ENCODE measurements around the gene FSTL4.

Gene FSTL4

GRCh38 chr5:133260715-133261114 is 351.6 kb downstream of the FSTL4 start:
- no peak for DNase-seq (ENCODE audit: low read depth)

GRCh38 chr5:133259199-133259997 is 352.9 kb downstream of the FSTL4 start:
- DNase-seq (ENCODE audit: low read depth): no peak

DNA sequence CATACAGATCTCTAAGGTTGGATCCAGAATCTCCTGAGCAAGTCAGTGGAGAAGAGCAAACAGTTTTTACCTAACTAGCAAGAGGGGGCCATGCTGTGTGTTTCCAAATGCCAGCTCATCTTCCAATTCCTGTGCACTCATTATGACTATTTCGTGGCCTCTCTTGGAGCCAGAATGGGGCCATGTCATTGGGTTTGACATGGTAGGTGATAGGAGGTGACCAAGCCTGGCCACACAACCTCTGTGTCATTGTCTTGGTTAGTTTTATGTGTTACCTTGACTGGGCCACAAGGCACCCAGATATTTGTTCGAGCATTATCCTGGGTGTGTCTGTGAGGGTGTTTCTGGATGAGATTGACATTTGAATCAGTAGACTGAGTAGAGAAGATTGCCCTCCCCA is 354.4 kb downstream of the FSTL4 start:
- DNase-seq (ENCODE audit: low read depth): peak; percentile 8

DNA sequence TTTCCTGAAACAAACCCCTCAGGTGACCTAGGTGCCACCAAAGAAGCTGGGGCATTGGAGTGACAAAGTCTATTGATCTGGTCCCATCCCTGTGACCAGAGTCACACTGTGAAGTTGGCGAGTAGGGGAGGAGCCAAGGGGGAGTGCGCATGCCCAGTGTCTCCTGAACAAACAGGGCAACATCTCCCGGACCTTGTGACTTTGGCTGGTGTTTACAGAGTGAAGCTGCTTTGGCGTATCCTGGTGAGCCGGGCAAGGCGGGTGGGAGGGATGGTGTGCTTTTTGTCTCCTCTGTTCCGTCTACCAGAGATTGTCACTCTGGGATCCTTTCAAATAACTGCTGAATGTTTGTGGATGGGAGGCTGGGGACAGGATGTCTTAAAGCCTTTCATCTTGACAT is 356.1 kb downstream of the FSTL4 start:
- DNase-seq (ENCODE audit: low read depth): no peak

- no peak for DNase-seq (ENCODE audit: low read depth)
Measured at GRCh38 chr5:133254803-133255202, 357.5 kb downstream of the FSTL4 start.

DNA sequence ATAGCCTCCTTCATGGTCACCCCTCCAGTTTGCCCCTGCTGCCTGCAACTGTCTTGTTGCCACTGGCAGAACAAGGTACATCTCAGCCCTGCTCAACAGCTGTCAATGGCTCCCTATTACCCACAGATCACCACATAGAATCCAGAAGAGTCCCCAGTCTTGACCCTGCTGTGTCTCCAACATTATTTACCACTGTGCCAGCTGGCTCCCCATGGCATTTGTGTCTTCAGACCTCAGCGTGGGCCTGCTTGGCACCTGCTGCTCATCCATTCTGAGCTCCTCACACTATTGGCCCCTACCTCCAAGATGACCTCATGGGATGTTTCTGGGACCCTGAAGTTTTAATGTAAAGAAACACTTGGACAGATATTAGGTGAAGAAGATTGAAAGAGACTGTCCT is 358.7 kb downstream of the FSTL4 start:
- DNase-seq (ENCODE audit: low read depth): no peak

DNA sequence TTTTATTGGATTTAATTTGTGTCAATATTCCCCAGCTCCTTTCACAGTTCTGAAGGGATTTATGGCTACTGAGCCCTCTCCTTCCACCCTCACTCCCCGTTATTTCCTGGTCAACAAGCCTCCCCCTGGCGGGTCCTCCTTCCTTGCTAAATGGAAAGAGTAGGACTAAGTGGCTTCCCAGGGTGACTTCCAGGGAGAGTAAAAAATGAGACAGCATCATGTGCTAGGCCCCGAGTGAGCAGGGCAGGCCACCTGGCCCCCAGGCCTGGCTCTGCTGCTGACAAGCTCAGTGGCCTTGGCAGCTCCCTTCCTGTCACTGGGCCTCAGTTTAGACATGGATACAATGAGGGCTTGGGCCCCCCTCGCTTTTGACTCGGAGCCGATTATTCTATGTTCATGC is 359.3 kb downstream of the FSTL4 start:
- DNase-seq (ENCODE audit: low read depth): no peak

DNA sequence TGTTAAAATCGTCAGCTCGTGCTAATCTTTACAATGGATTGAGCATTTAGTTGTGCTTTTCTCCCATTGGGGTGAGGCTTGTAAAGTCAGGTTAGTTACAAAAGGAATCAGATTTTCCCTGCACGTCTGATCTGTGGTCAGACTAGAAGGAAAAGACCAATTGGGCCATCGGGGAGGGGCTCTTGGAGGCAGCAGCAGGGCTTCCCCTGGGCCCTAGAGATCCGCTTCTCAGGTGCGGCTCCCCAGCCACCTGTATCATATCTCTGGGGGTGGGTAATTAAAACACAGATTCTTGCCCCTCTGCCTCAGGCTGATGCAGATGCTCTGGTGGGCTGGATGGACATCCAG is 360.2 kb downstream of the FSTL4 start:
- no peak for DNase-seq (ENCODE audit: low read depth)

- DNase-seq (ENCODE audit: low read depth): no peak
Measured at GRCh38 chr5:133251296-133252132, 360.8 kb downstream of the FSTL4 start.

DNA sequence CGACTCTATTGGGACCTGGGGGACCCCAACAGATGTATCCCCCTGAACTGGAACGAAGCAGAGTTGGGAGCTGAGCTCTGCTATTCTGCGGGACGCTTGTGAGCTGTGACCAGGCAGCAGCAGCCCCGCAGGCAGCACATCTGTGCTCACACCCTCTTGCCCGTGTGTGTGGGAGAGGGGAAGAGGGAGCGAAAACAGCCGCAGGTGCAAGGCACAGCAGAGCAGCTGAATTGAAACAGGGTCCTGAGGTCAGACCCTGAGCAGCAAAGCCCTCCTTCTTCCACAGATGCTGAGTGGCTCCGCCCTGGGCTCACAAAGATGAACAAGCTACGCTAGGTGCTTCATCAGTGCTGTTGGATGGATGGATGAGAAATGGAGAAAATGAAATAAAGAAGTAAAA is 361.8 kb downstream of the FSTL4 start:
- no peak for DNase-seq (ENCODE audit: low read depth)

DNA sequence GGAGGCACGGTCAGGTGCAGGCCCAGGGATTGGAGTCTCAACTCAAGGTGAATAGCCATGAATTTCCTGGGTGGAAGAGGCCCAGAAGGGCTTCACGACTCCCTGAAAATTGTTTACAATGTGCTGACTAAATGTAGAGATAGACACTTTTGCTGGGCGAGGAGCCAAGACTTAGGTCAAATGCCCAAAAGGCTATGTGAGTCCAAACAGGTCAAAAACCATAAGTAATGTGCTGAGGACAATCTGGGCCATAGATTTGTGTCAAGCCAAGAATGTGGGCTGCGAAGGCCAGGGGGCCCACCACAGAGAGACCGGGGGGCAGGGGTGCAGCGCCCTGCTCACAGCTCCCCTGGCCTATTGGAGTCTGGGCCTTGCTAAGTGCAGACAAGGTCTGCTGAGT is 362.7 kb downstream of the FSTL4 start:
- no peak for DNase-seq (ENCODE audit: low read depth)

- DNase-seq (ENCODE audit: low read depth): no peak
Measured at GRCh38 chr5:133247881-133248624, 364.3 kb downstream of the FSTL4 start.

DNA sequence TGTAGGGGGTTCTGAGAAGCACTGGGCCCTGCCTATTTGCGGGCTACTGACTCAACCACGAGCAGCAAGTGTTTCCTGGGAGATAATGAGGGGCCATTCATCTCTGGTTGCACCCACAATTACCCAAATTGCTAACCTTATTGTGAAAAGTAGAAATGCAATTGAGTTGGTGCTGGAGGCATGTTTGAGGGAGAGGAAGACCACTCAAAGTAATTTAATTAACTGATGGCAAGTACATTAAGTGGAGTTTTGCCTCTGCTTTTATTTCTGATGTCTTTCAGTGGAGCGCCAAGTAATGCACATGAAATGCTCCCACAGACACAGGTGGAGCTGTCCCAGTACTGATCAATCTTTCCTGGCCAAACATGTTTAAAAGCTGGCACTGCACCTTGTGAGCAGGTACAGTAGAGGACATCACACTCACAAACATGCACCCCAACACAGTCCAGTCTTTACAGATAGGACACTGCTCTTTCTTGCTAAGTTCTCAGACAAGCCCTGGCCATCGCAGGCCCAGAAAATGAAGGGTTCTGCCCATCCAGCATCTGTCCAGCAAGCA is 365.1 kb downstream of the FSTL4 start:
- DNase-seq (ENCODE audit: low read depth): no peak

DNA sequence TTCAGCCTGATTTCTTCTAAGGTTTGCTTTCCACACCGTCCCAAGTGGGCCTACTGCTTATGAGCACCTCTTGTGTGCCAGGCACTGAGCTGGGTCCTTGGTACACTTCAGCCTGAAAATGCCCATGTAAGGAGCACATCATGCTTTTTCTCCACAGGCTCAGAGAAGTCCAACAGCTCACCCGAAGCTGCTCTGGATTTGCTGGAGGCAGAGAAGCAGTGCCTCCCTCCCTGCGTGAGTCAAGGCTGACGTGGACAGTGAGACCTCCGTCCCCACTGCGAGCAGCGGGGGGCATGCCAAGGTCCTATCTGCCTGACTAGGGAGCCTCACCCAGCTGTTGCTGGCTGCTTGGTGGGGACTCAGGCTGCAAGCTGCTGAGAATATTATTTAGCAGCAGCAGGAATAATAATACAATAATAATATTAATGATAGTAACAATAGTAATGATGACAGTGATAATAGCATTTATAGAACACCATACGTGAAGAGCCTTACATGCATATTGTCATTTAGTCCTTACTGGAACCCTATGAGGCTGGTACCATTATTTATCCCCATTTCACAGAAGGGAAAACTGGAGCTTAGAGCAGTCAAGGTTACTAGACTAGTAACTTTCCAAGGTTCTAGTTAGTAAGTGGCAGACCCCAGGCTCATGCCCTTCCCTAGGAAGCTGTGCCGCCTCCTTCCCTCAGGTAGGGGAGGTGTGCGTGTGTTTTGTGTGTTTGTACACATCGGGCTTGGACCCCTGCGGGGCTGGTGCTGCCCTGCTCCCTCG is 365.8 kb downstream of the FSTL4 start:
- no peak for DNase-seq (ENCODE audit: low read depth)

- no peak for DNase-seq (ENCODE audit: low read depth)
Measured at GRCh38 chr5:133246053-133246370, 366.3 kb downstream of the FSTL4 start.

- DNase-seq (ENCODE audit: low read depth): peak; percentile 41
Measured at GRCh38 chr5:133245191-133246052, 366.9 kb downstream of the FSTL4 start.

GRCh38 chr5:133244242-133244641 is 368.1 kb downstream of the FSTL4 start:
- no peak for DNase-seq (ENCODE audit: low read depth)

DNA sequence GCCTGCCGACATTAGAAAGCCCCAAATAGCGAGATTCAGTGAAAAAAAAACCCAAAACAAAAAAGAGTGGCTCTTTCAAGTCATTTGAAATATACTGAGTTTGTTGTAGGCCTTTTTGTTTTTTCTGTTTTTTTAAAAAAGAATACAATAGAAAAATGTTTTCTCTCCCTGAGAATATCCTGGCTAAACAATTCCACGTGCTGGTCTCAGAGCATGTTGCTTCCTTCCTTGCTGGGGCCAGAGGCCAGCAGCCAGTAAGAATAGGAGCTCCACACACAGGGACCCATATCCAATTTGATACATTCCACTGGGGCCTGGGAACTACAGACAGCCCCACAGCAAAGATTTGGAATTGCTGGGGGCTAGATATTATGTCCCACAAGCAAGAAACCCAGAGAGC is 369.1 kb downstream of the FSTL4 start:
- DNase-seq (ENCODE audit: low read depth): no peak

GRCh38 chr5:133242221-133242835 is 370.0 kb downstream of the FSTL4 start:
- no peak for DNase-seq (ENCODE audit: low read depth)

Data from activated T-cell treated with anti-CD3 and anti-CD28 coated beads for 48 hours (primary cell).